Endodermal cell (in vitro differentiated cells): ENCODE results near the gene TMEM94. TPM values are rescaled to one million over a fixed set of nuclear protein-coding genes. Genes with fewer than 3 reads are reported as not detected.

Experiments
- DNase-seq: peaks from one replicate; pipeline ENCODE4 v3.0.0-alpha.2; 2017
- H3K27ac ChIP-seq: 2 replicates; pipeline ENCODE4 v1.5.1; 2013; ENCODE audit warnings: mild to moderate bottlenecking, low read depth, low read length, moderate library complexity
- H3K27me3 ChIP-seq: 2 replicates; pipeline ENCODE4 v1.6.1; 2013; ENCODE audit warnings: mild to moderate bottlenecking, low read length, moderate library complexity; ENCODE audit not compliant: insufficient read depth, control insufficient read depth, poor library complexity, severe bottlenecking
- H3K36me3 ChIP-seq: 2 replicates; pipeline ENCODE4 v1.7.0; 2013; ENCODE audit warnings: mild to moderate bottlenecking, low read length, moderate library complexity; ENCODE audit not compliant: control insufficient read depth, insufficient read depth
- H3K4me1 ChIP-seq: one replicate; pipeline ENCODE4 v1.7.0; 2013; ENCODE audit warnings: low read length; ENCODE audit not compliant: control insufficient read depth, insufficient read depth
- H3K4me3 ChIP-seq: 2 replicates; pipeline ENCODE4 v1.5.1; 2013; ENCODE audit warnings: mild to moderate bottlenecking, low read length, moderate library complexity
- H3K9ac ChIP-seq: 2 replicates; pipeline ENCODE4 v1.6.1; 2013; ENCODE audit warnings: mild to moderate bottlenecking, low read length, moderate library complexity; ENCODE audit not compliant: poor library complexity, severe bottlenecking; ENCODE audit errors: extremely low read depth
- H3K9me3 ChIP-seq: 2 replicates; pipeline ENCODE4 v1.6.1; 2013; ENCODE audit warnings: mild to moderate bottlenecking, low read length, moderate library complexity; ENCODE audit not compliant: control insufficient read depth
- H3K27ac Mint-ChIP-seq: 2 replicates; pipeline ENCODE4 v1.8.0; 2020; ENCODE audit warnings: mixed read lengths
- H3K27me3 Mint-ChIP-seq: 2 replicates; pipeline ENCODE4 v1.8.0; 2021; ENCODE audit warnings: mild to moderate bottlenecking, mixed read lengths; ENCODE audit not compliant: insufficient read depth
- H3K36me3 Mint-ChIP-seq: 2 replicates; pipeline ENCODE4 v1.8.0; 2020; ENCODE audit warnings: low read depth, mixed read lengths
- H3K4me1 Mint-ChIP-seq: 2 replicates; pipeline ENCODE4 v1.8.0; 2020; ENCODE audit warnings: mixed read lengths
- H3K4me3 Mint-ChIP-seq: 2 replicates; pipeline ENCODE4 v1.8.0; 2020; ENCODE audit warnings: mild to moderate bottlenecking, moderate library complexity, mixed read lengths
- H3K9me3 Mint-ChIP-seq: 2 replicates; pipeline ENCODE4 v1.8.0; 2020; ENCODE audit warnings: mild to moderate bottlenecking, mixed read lengths
- CTCF ChIP-seq: fragments of 200-600 bp; sonication (generic); conservative IDR thresholded peaks from 2 replicates; pipeline ENCODE4 v1.5.0; 2021; ENCODE audit warnings: antibody characterized with exemption, mild to moderate bottlenecking
- WGBS, 2 experiments: methylation state at CpG; one replicate each; pipeline versions ENCODE4 v1.1.5 to v1.1.7; 2013; ENCODE audit warnings: missing lambda C conversion rate in 2 of 2, mixed read lengths in 1 of 2; ENCODE audit not compliant: insufficient coverage in 1 of 2, insufficient read length in 1 of 2; 5-methylcytosine and 5-hydroxymethylcytosine counted together
- total RNA-seq, 2 donors: library from RNA; stranded (reverse); fragmentation: NEBNext Ultra II Directional in 1 of 2; extraction: Animal tissue kit (Norgen Biotek cat#: 25700) in 1 of 2; gene quantifications; 2 replicates in 1 of 2; 3 replicates in 1 of 2; pipeline ENCODE4 v1.2.1, GENCODE V29; 2021

The TMEM94 gene
- total RNA-seq, 2 donors from 2014 or later: 96.0 to 106 TPM

GRCh38 chr17:75514919-75515495, 58.6 kb downstream of the TMEM94 start:
- Histone ChIP-seq H3K4me3 (peak overlapping the region; percentile 91), H3K4me1 (peaks cover 7% of the 10 kb centered on the region), H3K27ac (peak overlapping the region; percentile 70), H3K27me3 (no peaks in the 10 kb centered on the region), H3K36me3 (peaks cover 18% of the 10 kb centered on the region), H3K9me3 (no peaks in the 10 kb centered on the region), H3K9ac (peak overlapping the region; percentile 90)
- H3K9me3 Mint-ChIP-seq: no peaks in the 10 kb centered on the region
- no peaks in the 10 kb centered on the region for H3K4me1 Mint-ChIP-seq
- 0% methylated on average over 4 to 50 of the region's 50 CpGs for WGBS, 2 experiments
- peaks cover 28% of the 10 kb centered on the region for H3K36me3 Mint-ChIP-seq
- H3K27me3 Mint-ChIP-seq: no peaks in the 10 kb centered on the region
- TF ChIP-seq CTCF: no peak
- no peak for DNase-seq
- H3K4me3 Mint-ChIP-seq: peak overlapping the region; percentile 70
- H3K27ac Mint-ChIP-seq: no peak overlapping the region

GRCh38 chr17:75515496-75516254, 59.2 kb downstream of the TMEM94 start, which contains the start of gene CASKIN2:
Gene CASKIN2, minus strand, starts transcription at chr17:75515537. Its CDS starts 1,733 bp downstream, at chr17:75513804.
- peak within 1 kb of the TSS; percentile 70 for H3K27ac ChIP-seq
- peaks cover 28% of the 10 kb centered on the region for H3K36me3 Mint-ChIP-seq
- H3K27me3 ChIP-seq: no peaks in the 10 kb centered on the region
- H3K4me1 Mint-ChIP-seq: no peaks in the 10 kb centered on the region
- no peaks in the 10 kb centered on the region for H3K9me3 ChIP-seq
- H3K27me3 Mint-ChIP-seq: no peaks in the 10 kb centered on the region
- H3K4me1 ChIP-seq: peaks cover 7% of the 10 kb centered on the region
- peak within 1 kb of the TSS; percentile 91 for H3K4me3 ChIP-seq
- peak; percentile 100 for DNase-seq
- 0% methylated on average over 11 to 77 of the region's 78 CpGs for WGBS, 2 experiments
- no peak within 1 kb of the TSS for H3K27ac Mint-ChIP-seq
- peak; percentile 100 for TF ChIP-seq CTCF
- no peaks in the 10 kb centered on the region for H3K9me3 Mint-ChIP-seq
- H3K4me3 Mint-ChIP-seq: peak within 1 kb of the TSS; percentile 70
- peak within 1 kb of the TSS; percentile 90 for H3K9ac ChIP-seq
- H3K36me3 ChIP-seq: peaks cover 13% of the 10 kb centered on the region

DNA sequence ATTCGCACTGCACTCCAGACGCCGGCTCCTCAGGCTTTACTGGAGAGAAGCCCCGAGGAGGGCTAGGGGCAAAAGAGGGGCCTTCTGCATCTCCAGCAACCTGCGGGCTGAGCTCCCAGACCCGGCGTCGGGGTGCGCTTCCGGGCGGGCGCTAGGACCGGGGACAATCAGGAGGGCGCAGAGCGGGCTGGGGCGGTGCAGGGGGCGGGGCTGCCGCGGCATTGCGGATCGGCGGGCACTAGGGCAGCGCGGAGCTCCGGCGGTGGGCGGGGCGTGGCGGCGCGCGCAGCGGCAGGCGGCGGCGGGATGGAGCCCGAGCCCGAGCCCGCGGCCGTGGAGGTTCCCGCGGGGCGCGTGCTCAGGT, 59.8 kb downstream of the TMEM94 start, which contains the start of gene TSEN54:
TSS of gene TSEN54 (plus strand) at position 274 of the 364 bp plus-strand sequence. CDS start at position 307, 33 bp downstream.
- no peaks in the 10 kb centered on the region for H3K9me3 ChIP-seq
- H3K9ac ChIP-seq: peak within 1 kb of the TSS; percentile 90
- H3K9me3 Mint-ChIP-seq: no peaks in the 10 kb centered on the region
- peak; percentile 98 for DNase-seq
- no peaks in the 10 kb centered on the region for H3K4me1 Mint-ChIP-seq
- H3K4me3 Mint-ChIP-seq: peak within 1 kb of the TSS; percentile 70
- no peaks in the 10 kb centered on the region for H3K27me3 ChIP-seq
- H3K27ac ChIP-seq: no peak within 1 kb of the TSS
- H3K4me3 ChIP-seq: peak within 1 kb of the TSS; percentile 91
- WGBS, 2 experiments: 0% methylated on average over 13 to 45 of the region's 45 CpGs
- peaks cover 7% of the 10 kb centered on the region for H3K4me1 ChIP-seq
- no peak for TF ChIP-seq CTCF
- peaks cover 29% of the 10 kb centered on the region for H3K36me3 Mint-ChIP-seq
- no peak within 1 kb of the TSS for H3K27ac Mint-ChIP-seq
- peaks cover 14% of the 10 kb centered on the region for H3K36me3 ChIP-seq
- H3K27me3 Mint-ChIP-seq: no peaks in the 10 kb centered on the region
